ENCODE results near the gene CEP120.

GRCh38 chr5:123387313-123387712, 35.9 kb downstream of the CEP120 start:
- TF ChIP-seq CTCF (IDR thresholded peaks at IDR 0.05 in 4 of 5, conservative IDR thresholded peaks at IDR 0.05 in 1 of 5) (no peak), POLR2A (IDR thresholded peaks at IDR 0.05) (no peak)

Data from gastrocnemius medialis (tissue), 4 donors.